Activated CD8-positive, alpha-beta T cell treated with anti-CD3 and anti-CD28 coated beads for 36 hours (primary cell): ENCODE results near the gene ADAMTS10. TPM values are rescaled to one million over a fixed set of nuclear protein-coding genes. Genes with fewer than 3 reads are reported as not detected.
"Not testable (repeated sequence)": the region's sequence is repeated elsewhere in the genome, so short reads cannot be mapped to it uniquely, and the experiment has no call there.

Source experiments
- ATAC-seq: fragments of 200-7000 bp; cut with Tn5 transposase; one replicate; pipeline ENCODE4 v1.10.0; 2021; ENCODE audit warnings: mild to moderate bottlenecking, moderate library complexity
- CTCF ChIA-PET: fragments of 350-600 bp; sonication (Branson Sonifier 250); formaldehyde crosslinking; loops from one replicate; lab custom pipeline; 2021; ENCODE audit warnings: antibody characterized with exemption; lab: Charles Lee
- POLR2A ChIA-PET: fragments of 350-600 bp; sonication (Branson Sonifier 250); formaldehyde crosslinking; loops from one replicate; lab custom pipeline; 2021; ENCODE audit warnings: antibody characterized with exemption; lab: Charles Lee
- DNase-seq: peaks from one replicate; pipeline ENCODE4 v3.0.0-alpha.2; 2020
- H3K27ac Mint-ChIP-seq: one replicate; pipeline ENCODE4 v1.8.0; 2021; ENCODE audit warnings: mild to moderate bottlenecking, mixed read lengths
- H3K27me3 Mint-ChIP-seq: one replicate; pipeline ENCODE4 v1.8.0; 2021; ENCODE audit warnings: mixed read lengths
- H3K36me3 Mint-ChIP-seq: one replicate; pipeline ENCODE4 v1.8.0; 2021; ENCODE audit warnings: low read depth, mixed read lengths
- H3K4me1 Mint-ChIP-seq: one replicate; pipeline ENCODE4 v1.8.0; 2021; ENCODE audit warnings: low read depth, mixed read lengths
- H3K4me3 Mint-ChIP-seq: one replicate; pipeline ENCODE4 v1.8.0; 2021; ENCODE audit warnings: mild to moderate bottlenecking, moderate library complexity, mixed read lengths
- H3K9me3 Mint-ChIP-seq: one replicate; pipeline ENCODE4 v1.8.0; 2021; ENCODE audit warnings: mixed read lengths
- CTCF ChIP-seq: fragments of 200-600 bp; IDR thresholded peaks from one replicate; pipeline ENCODE4 v1.8.0; 2022; ENCODE audit warnings: antibody characterized with exemption, mild to moderate bottlenecking
- intact Hi-C: fragments of 100-400 bp; cut with micrococcal nuclease; formaldehyde crosslinking; loops from one replicate; pipeline ENCODE4 v1.10.0; 2022
- total RNA-seq, 2 experiments: library from RNA; stranded (reverse); gene quantifications; one replicate each; pipeline ENCODE4 v1.2.3, GENCODE V29; 2021

The ADAMTS10 gene
- total RNA-seq, 2 experiments from 2014 or later: 3.7 to 4.0 TPM

- intact Hi-C loops: no loop called here
- Mint-ChIP-seq H3K4me1 (peaks cover 24% of the 10 kb centered on the region), H3K36me3 (peaks cover 1% of the 10 kb centered on the region), H3K4me3 (no peak overlapping the region), H3K27me3 (no peaks in the 10 kb centered on the region), H3K27ac (peak overlapping the region; percentile 57), H3K9me3 (no peaks in the 10 kb centered on the region)
- TF ChIP-seq CTCF: no peak
- DNase-seq (no peak), ATAC-seq (no peak)
- ChIA-PET POLR2A (no interaction called here), CTCF (no interaction called here)
Observed at GRCh38 chr19:8561075-8561764, 49.3 kb downstream of the ADAMTS10 start.

- TF ChIP-seq CTCF: no peak
- no peak for ATAC-seq
- CTCF ChIA-PET: interaction anchor here (1.1 to 3.2 kb wide), 3 partner anchors 13 to 23 kb away, joined by 3 to 11 read pairs (median 11); no protein-coding TSS in a partner anchor
- peak overlapping the region; percentile 23 for H3K27ac Mint-ChIP-seq
- intact Hi-C loops: no loop called here
- no peak overlapping the region for H3K4me3 Mint-ChIP-seq
- no peaks in the 10 kb centered on the region for H3K27me3 Mint-ChIP-seq
- no peaks in the 10 kb centered on the region for H3K9me3 Mint-ChIP-seq
- POLR2A ChIA-PET: interaction anchor here (0.7 to 1.5 kb wide), 3 partner anchors 10 to 605 kb away, joined by 3 to 6 read pairs (median 3); no protein-coding TSS in a partner anchor
- no peak for DNase-seq
- peaks cover 16% of the 10 kb centered on the region for H3K4me1 Mint-ChIP-seq
- H3K36me3 Mint-ChIP-seq: no peaks in the 10 kb centered on the region
Observed at GRCh38 chr19:8558325-8558724, 52.2 kb downstream of the ADAMTS10 start.

GRCh38 chr19:8557642-8558238 lies 52.8 kb downstream of the ADAMTS10 start:
- CTCF ChIA-PET: interaction anchor here (1.1 to 3.2 kb wide), 3 partner anchors 13 to 23 kb away, joined by 3 to 11 read pairs (median 11); no protein-coding TSS in a partner anchor
- ATAC-seq (no peak), DNase-seq (no peak)
- H3K27me3 Mint-ChIP-seq: no peaks in the 10 kb centered on the region
- no peaks in the 10 kb centered on the region for H3K36me3 Mint-ChIP-seq
- peak overlapping the region; percentile 82 for H3K27ac Mint-ChIP-seq
- TF ChIP-seq CTCF: no peak
- no peak overlapping the region for H3K4me3 Mint-ChIP-seq
- H3K9me3 Mint-ChIP-seq: no peaks in the 10 kb centered on the region
- H3K4me1 Mint-ChIP-seq: peaks cover 17% of the 10 kb centered on the region
- POLR2A ChIA-PET: interaction anchor here (0.9 to 1.5 kb wide), 4 partner anchors 11 to 27 kb away, joined by 3 to 6 read pairs (median 3); no protein-coding TSS in a partner anchor
- intact Hi-C loops: no loop called here

GRCh38 chr19:8553729-8554128 lies 56.8 kb downstream of the ADAMTS10 start:
- H3K4me3 Mint-ChIP-seq, POLR2A ChIA-PET, H3K9me3 Mint-ChIP-seq, H3K27me3 Mint-ChIP-seq, ATAC-seq, H3K27ac Mint-ChIP-seq, intact Hi-C loops, H3K36me3 Mint-ChIP-seq, DNase-seq, CTCF ChIA-PET: not testable (repeated sequence)
- peaks cover 15% of the 10 kb centered on the region for H3K4me1 Mint-ChIP-seq

GRCh38 chr19:8552810-8553209 lies 57.7 kb downstream of the ADAMTS10 start:
- intact Hi-C loops: no loop called here
- ChIA-PET CTCF (no interaction called here), POLR2A (no interaction called here)
- Mint-ChIP-seq H3K36me3 (no peaks in the 10 kb centered on the region), H3K4me1 (peaks cover 8% of the 10 kb centered on the region), H3K4me3 (no peak overlapping the region), H3K9me3 (no peaks in the 10 kb centered on the region), H3K27me3 (no peaks in the 10 kb centered on the region), H3K27ac (no peak overlapping the region)
- TF ChIP-seq CTCF: no peak
- DNase-seq (peak; percentile 26), ATAC-seq (peak; percentile 66)
